K562 (cell line): ENCODE results near the gene HTRA3. TPM values are rescaled to one million over a fixed set of nuclear protein-coding genes. Genes with fewer than 3 reads are reported as not detected.

ENCODE experiments used
- ATAC-seq: fragments of 200-7000 bp; cut with Tn5 transposase; 3 replicates; pipeline ENCODE4 v1.9.1; 2020; ENCODE audit warnings: moderate library complexity
- BruUV-seq: library from RNA; stranded (reverse); fragments of 400-500 nt; replicated peaks from 2 replicates; lab custom pipeline; 2021; lab: Mats Ljungman, UMichigan
- CTCF ChIA-PET: fragments of 300-600 bp; formaldehyde crosslinking; extraction: SDS; loops from one replicate; lab custom pipeline; 2021; ENCODE audit warnings: low intra/inter-chr PET ratio; lab: Yijun Ruan, JAX
- POLR2A ChIA-PET: fragments of 300-600, 350-650 bp; sonication (Branson Sonifier 250); formaldehyde crosslinking; extraction: SDS; loops from one replicate; lab custom pipeline; 2021; ENCODE audit warnings: antibody characterized with exemption, inconsistent platforms; lab: Yijun Ruan, JAX
- DNase-seq, 4 experiments: peaks; one replicate each; pipeline versions ENCODE4 v3.0.0 to v3.0.0-alpha.2; 2011 to 2018; ENCODE audit warnings: low spot score in 3 of 4, mixed read lengths in 3 of 4; ENCODE audit errors: extremely low read depth in 1 of 4
- FAIRE-seq: peaks from 2 replicates; lab custom pipeline; 2011; peaks lifted over from hg19 to GRCh38; lab: Jason Lieb, UNC
- H2AFZ ChIP-seq: 2 replicates; pipeline ENCODE4 v1.6.0; 2011; ENCODE audit warnings: low read depth, low read length, control low read depth, inconsistent platforms
- H3K27ac ChIP-seq: fragments of 200-600 bp; 3 replicates; pipeline ENCODE4 v1.8.0; 2011; ENCODE audit warnings: low read depth, mild to moderate bottlenecking, control low read depth, inconsistent platforms, low read length, moderate library complexity, mixed read lengths; ENCODE audit errors: extremely low read depth
- H3K27me3 ChIP-seq, 2 experiments: fragments of 300-600 bp in 1 of 2; 2 replicates in 1 of 2; 3 replicates in 1 of 2; pipeline versions ENCODE4 v1.6.0 to v1.8.0; 2011; ENCODE audit warnings: inconsistent platforms in 2 of 2, low read length in 2 of 2, mild to moderate bottlenecking in 1 of 2, mixed read lengths in 1 of 2, moderate library complexity in 1 of 2; ENCODE audit not compliant: control insufficient read depth in 2 of 2, insufficient read depth in 2 of 2
- H3K36me3 ChIP-seq: fragments of 300-600 bp; 3 replicates; pipeline ENCODE4 v1.8.0; 2011; ENCODE audit warnings: mild to moderate bottlenecking, low read length, inconsistent platforms; ENCODE audit not compliant: control insufficient read depth, insufficient read depth
- H3K4me1 ChIP-seq, 2 experiments: fragments of 200-600 bp in 1 of 2; replicated peaks in 1 of 2; 2 replicates in 1 of 2; 3 replicates in 1 of 2; pipeline versions ENCODE4 v1.5.1 to v1.8.0; 2011; ENCODE audit warnings: inconsistent platforms in 2 of 2, low read length in 2 of 2, mild to moderate bottlenecking in 1 of 2, mixed read lengths in 1 of 2, moderate library complexity in 1 of 2; ENCODE audit not compliant: control insufficient read depth in 2 of 2, insufficient read depth in 2 of 2
- H3K4me2 ChIP-seq: 2 replicates; pipeline ENCODE4 v1.6.1; 2011; ENCODE audit warnings: low read length, control low read depth, inconsistent platforms, mixed read lengths; ENCODE audit not compliant: insufficient read depth
- H3K4me3 ChIP-seq: fragments of 200-600 bp; sonication (generic), shearing (Covaris generic); 2 replicates; pipeline ENCODE4 v1.5.1; 2016; ENCODE audit warnings: control low read depth, inconsistent platforms
- H3K79me2 ChIP-seq: fragments of 200-600 bp; 3 replicates; pipeline ENCODE4 v1.8.0; 2011; ENCODE audit warnings: low read length, inconsistent platforms; ENCODE audit not compliant: control insufficient read depth, insufficient read depth
- H3K9ac ChIP-seq, 2 experiments: 2 replicates each; pipeline versions ENCODE4 v1.6.0 to v1.6.1; 2011; ENCODE audit warnings: low read depth in 2 of 2, low read length in 2 of 2, control low read depth in 1 of 2, inconsistent platforms in 1 of 2, mild to moderate bottlenecking in 1 of 2, mixed read lengths in 1 of 2; ENCODE audit not compliant: insufficient read depth in 1 of 2
- H3K9me1 ChIP-seq: one replicate; pipeline ENCODE4 v1.6.0; 2011; ENCODE audit warnings: inconsistent platforms, mild to moderate bottlenecking, low read length, moderate library complexity; ENCODE audit not compliant: control insufficient read depth, insufficient read depth
- H3K9me3 ChIP-seq: replicated peaks from 2 replicates; pipeline ENCODE4 v1.5.1; 2011; ENCODE audit warnings: low read depth, low read length, inconsistent platforms; ENCODE audit not compliant: control insufficient read depth, insufficient read depth
- H4K20me1 ChIP-seq: replicated peaks from 2 replicates; pipeline ENCODE4 v1.6.1; 2011; ENCODE audit warnings: low read length, inconsistent platforms, mixed read lengths; ENCODE audit not compliant: control insufficient read depth, insufficient read depth
- ARID2 ChIP-seq: fragments of 450-650 bp; IDR thresholded peaks from 2 replicates; pipeline ENCODE4 v1.6.1; 2017; ENCODE audit warnings: antibody characterized with exemption, mild to moderate bottlenecking
- BCOR ChIP-seq: fragments of 450-650 bp; IDR thresholded peaks from 2 replicates; pipeline ENCODE4 v1.6.1; 2016
- HDGF ChIP-seq: fragments of 450-650 bp; IDR thresholded peaks from 2 replicates; pipeline ENCODE4 v1.6.1; 2016
- JUNB ChIP-seq: fragments of 450-650 bp; formaldehyde crosslinking; conservative IDR thresholded peaks from 2 replicates; pipeline ENCODE4 v1.4.0; 2020; ENCODE audit warnings: mild to moderate bottlenecking
- JUND ChIP-seq, 2 experiments: IDR thresholded peaks; 2 replicates in 1 of 2; 3 replicates in 1 of 2; pipeline ENCODE4 v1.6.1; 2011; ENCODE audit warnings: borderline replicate concordance in 2 of 2, low read depth in 2 of 2, low read length in 2 of 2, improper control_type of control experiment in 1 of 2, missing biosample characterization in 1 of 2, missing genetic modification characterization in 1 of 2, missing genetic modification reagents in 1 of 2
- KDM1A ChIP-seq, 2 experiments: fragments of 450-650 bp; IDR thresholded peaks; 2 replicates each; pipeline ENCODE4 v1.6.1; 2016; ENCODE audit warnings: mild to moderate bottlenecking in 2 of 2
- PHB ChIP-seq: fragments of 250-450 bp; sonication (Bioruptor Pico); IDR thresholded peaks from 2 replicates; pipeline ENCODE4 v1.5.0; 2021
- PHF21A ChIP-seq: fragments of 450-650 bp; IDR thresholded peaks from 2 replicates; pipeline ENCODE4 v1.6.1; 2017; ENCODE audit warnings: low read depth, borderline replicate concordance
- PURB ChIP-seq: sonication (generic); formaldehyde crosslinking; IDR thresholded peaks from 2 replicates; pipeline ENCODE4 v1.9.0; 2021; ENCODE audit warnings: low read depth, mild to moderate bottlenecking, missing genetic modification reagents
- SAFB ChIP-seq: fragments of 200-400 bp; formaldehyde crosslinking; IDR thresholded peaks from 2 replicates; pipeline ENCODE4 v1.6.1; 2017; ENCODE audit warnings: low read depth, low read length, borderline replicate concordance
- SMAD4 ChIP-seq: fragments of 250-450 bp; sonication (Bioruptor Pico); conservative IDR thresholded peaks from 2 replicates; pipeline ENCODE4 v1.8.0; 2021; ENCODE audit warnings: inconsistent platforms, mild to moderate bottlenecking, moderate library complexity
- SOX6 ChIP-seq: fragments of 450-650 bp; IDR thresholded peaks from 2 replicates; pipeline ENCODE4 v1.6.1; 2014; ENCODE audit warnings: mild to moderate bottlenecking
- SRSF3 ChIP-seq: fragments of 200-400 bp; formaldehyde crosslinking; IDR thresholded peaks from 2 replicates; pipeline ENCODE4 v1.6.1; 2016; ENCODE audit warnings: mild to moderate bottlenecking, low read length, moderate library complexity; ENCODE audit not compliant: insufficient read depth
- TBL1XR1 ChIP-seq, 2 experiments: IDR thresholded peaks; 2 replicates each; pipeline ENCODE4 v1.6.1; 2012; ENCODE audit warnings: improper control_type of control experiment in 2 of 2, low read length in 2 of 2, mild to moderate bottlenecking in 1 of 2
- THRA ChIP-seq: fragments of 450-650 bp; IDR thresholded peaks from 2 replicates; pipeline ENCODE4 v1.6.1; 2017; ENCODE audit warnings: mild to moderate bottlenecking, moderate library complexity
- ZNF12 ChIP-seq: sonication (generic); formaldehyde crosslinking; IDR thresholded peaks from 2 replicates; pipeline ENCODE4 v1.4.0; 2020; ENCODE audit warnings: mild to moderate bottlenecking, missing genetic modification reagents
- WGBS: fragments of 100-300 bp; shearing (Covaris generic); methylation state at CpG from one replicate; pipeline ENCODE4 v1.1.6; 2016; ENCODE audit warnings: low coverage, mixed read lengths; ENCODE audit not compliant: insufficient coverage; ENCODE audit errors: missing lambda C conversion rate; 5-methylcytosine and 5-hydroxymethylcytosine counted together
- in situ Hi-C: fragments of 300-500 bp; cut with MboI; formaldehyde crosslinking; loops from 4 replicates; pipeline ENCODE4 v1.15.0; 2018; ENCODE audit warnings: inconsistent platforms, mixed read lengths
- intact Hi-C: fragments of 100-400 bp; cut with micrococcal nuclease; formaldehyde crosslinking; loops from 2 replicates; pipeline ENCODE4 v1.14.2; 2022
- polyA plus RNA-seq, 8 experiments: library from polyadenylated mRNA; depleted of rRNA in 4 of 8; stranded (reverse) in 5 of 8; unstranded in 3 of 8; fragments of >200 nt; fragmentation: Nextera tagmentation in 2 of 8; fragmentation: Illumina TruSeq in 1 of 8; extraction: Ambion mirVana in 2 of 8; extraction: Trizol in 1 of 8; gene quantifications; 2 replicates each; pipeline versions ENCODE4 v1.2.1 to v1.2.3, GENCODE V29; 2011 to 2014; ENCODE audit warnings: inconsistent platforms in 1 of 8, missing spikeins in 1 of 8
- total RNA-seq, 7 experiments: library from RNA; depleted of rRNA in 6 of 7; stranded (reverse); fragments of >200 nt in 6 of 7; fragmentation: Illumina TruSeq in 2 of 7; extraction: Trizol in 2 of 7; gene quantifications; 2 replicates each; pipeline versions ENCODE4 v1.2.1 to v1.2.3, GENCODE V29; 2011 to 2021; ENCODE audit warnings: low replicate concordance in 1 of 7
- TF ChIP-seq, protein P1 (sequence below), 3 experiments: fragments of 200-800 bp in 1 of 3; fragments of 250-450 bp in 1 of 3; fragments of 450-650 bp in 1 of 3; sonication (Bioruptor Pico) in 1 of 3; sonication (Bioruptor generic) in 1 of 3; formaldehyde crosslinking in 1 of 3; IDR thresholded peaks; 2 replicates each; pipeline versions ENCODE4 v1.6.1 to v1.8.0; 2016 to 2022; ENCODE audit warnings: mild to moderate bottlenecking in 2 of 3, missing genetic modification characterization in 2 of 3, missing compliant biosample characterization in 1 of 3, moderate library complexity in 1 of 3

The HTRA3 gene
- total and polyA plus RNA-seq, 9 of the 15 experiments (the other 6 are each of a cell fraction or from before 2014, with no cell fraction given), result 0.04 TPM; not detected in 8

DNA sequence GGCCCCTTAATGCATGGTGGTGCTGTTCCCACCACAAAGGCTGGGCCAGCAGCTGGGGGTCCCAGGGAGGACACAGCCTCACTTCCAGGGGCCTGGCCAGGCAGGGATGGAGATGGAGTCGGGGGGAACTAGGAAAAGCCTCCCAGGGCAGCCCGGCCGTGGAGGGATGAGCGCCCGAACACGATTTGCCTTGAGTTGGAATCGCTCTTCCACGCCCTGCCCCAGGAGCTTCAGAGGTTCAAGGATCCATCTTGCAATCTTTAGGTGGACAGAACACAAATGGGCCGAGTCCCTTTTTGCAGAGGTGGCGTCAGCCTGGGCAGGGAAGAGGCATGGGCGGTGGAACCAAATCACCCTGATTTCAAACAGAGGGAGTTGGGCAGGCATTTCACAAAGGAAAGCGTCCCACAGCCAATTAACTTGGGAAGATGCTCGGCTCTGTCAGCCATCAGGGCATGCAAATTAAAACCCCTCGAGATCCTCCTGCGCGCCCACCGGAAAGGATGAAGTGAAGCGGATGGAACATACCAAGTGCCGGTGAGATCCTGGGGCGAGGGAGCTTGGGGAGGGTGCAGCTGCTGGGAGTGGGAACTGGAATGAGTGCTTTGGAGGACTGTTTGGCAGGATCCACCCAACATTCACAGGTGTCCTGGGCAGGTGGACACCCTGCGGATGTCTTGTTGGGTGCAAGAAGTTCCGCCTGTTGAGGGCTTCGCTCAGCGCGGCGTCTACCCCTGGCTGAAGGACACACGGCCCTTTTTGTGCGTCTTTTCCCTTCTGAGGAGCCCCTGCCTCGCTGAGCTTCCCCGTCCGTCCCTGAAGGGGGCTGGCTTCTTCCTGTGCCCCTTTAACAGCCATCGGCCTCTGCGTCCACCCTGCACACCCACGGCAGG lies 75.7 kb downstream of the HTRA3 start:
- no peak overlapping the region for H3K4me2 ChIP-seq
- CTCF ChIA-PET, result no interaction called here
- H3K36me3 ChIP-seq, result no peaks in the 10 kb centered on the region
- no peaks in the 10 kb centered on the region for H3K9me3 ChIP-seq
- no peaks in the 10 kb centered on the region for H3K9me1 ChIP-seq
- no peak overlapping the region for H3K4me3 ChIP-seq
- ATAC-seq, result no peak
- WGBS, result 36% methylated on average over 27 of the region's 34 CpGs
- intact Hi-C loops, result no loop called here
- no TSS peak for BruUV-seq
- no peak overlapping the region for H2AFZ ChIP-seq
- POLR2A ChIA-PET, result interaction anchor here (0.6 to 1.4 kb wide), 2 partner anchors 22 to 228 kb away, joined by 3 read pairs; no protein-coding TSS in a partner anchor
- in situ Hi-C loops, result no loop called here
- no peak overlapping the region for H3K27ac ChIP-seq
- no peaks in the 10 kb centered on the region for H4K20me1 ChIP-seq
- TF ChIP-seq HDGF (no peak), ZNF12 (CRISPR knock-in tag) (no peak), SRSF3 (no peak), SMAD4 (no peak), PHF21A (no peak), SOX6 (no peak), PURB (no peak), THRA (no peak), KDM1A (IDR thresholded peaks at IDR 0.05) (no peak), JUNB (CRISPR knock-in tag) (no peak), PHB (CRISPR knock-in tag) (no peak), BCOR (no peak), TBL1XR1 (IDR thresholded peaks at IDR 0.05; ENCODE audit: low read length in 2 of 2) (no peak), ARID2 (no peak), SAFB (no peak), JUND (IDR thresholded peaks at IDR 0.05; ENCODE audit: borderline replicate concordance, low read depth, low read length) (no peak), JUND (tag; IDR thresholded peaks at IDR 0.05; ENCODE audit: borderline replicate concordance, low read depth, low read length) (no peak)
- TF ChIP-seq, protein P1, sequence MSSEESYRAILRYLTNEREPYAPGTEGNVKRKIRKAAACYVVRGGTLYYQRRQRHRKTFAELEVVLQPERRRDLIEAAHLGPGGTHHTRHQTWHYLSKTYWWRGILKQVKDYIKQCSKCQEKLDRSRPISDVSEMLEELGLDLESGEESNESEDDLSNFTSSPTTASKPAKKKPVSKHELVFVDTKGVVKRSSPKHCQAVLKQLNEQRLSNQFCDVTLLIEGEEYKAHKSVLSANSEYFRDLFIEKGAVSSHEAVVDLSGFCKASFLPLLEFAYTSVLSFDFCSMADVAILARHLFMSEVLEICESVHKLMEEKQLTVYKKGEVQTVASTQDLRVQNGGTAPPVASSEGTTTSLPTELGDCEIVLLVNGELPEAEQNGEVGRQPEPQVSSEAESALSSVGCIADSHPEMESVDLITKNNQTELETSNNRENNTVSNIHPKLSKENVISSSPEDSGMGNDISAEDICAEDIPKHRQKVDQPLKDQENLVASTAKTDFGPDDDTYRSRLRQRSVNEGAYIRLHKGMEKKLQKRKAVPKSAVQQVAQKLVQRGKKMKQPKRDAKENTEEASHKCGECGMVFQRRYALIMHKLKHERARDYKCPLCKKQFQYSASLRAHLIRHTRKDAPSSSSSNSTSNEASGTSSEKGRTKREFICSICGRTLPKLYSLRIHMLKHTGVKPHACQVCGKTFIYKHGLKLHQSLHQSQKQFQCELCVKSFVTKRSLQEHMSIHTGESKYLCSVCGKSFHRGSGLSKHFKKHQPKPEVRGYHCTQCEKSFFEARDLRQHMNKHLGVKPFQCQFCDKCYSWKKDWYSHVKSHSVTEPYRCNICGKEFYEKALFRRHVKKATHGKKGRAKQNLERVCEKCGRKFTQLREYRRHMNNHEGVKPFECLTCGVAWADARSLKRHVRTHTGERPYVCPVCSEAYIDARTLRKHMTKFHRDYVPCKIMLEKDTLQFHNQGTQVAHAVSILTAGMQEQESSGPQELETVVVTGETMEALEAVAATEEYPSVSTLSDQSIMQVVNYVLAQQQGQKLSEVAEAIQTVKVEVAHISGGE (CRISPR knock-in tag; IDR thresholded peaks at IDR 0.05), result no peak
- H3K27me3 ChIP-seq, result peaks cover 0 to 53% of the 10 kb centered on the region in 2 experiments; a peak in 3 of 5 replicates
- H3K79me2 ChIP-seq, result no peaks in the 10 kb centered on the region
- FAIRE-seq, result no peak
- H3K4me1 ChIP-seq, result peaks cover 0 to 17% of the 10 kb centered on the region in 2 experiments; a peak in 2 of 5 replicates
- no peak overlapping the region for H3K9ac ChIP-seq
- no peak for DNase-seq
